ENCODE measurements around the gene ORMDL2. TPM values are rescaled to one million over a fixed set of nuclear protein-coding genes. Genes with fewer than 3 reads are reported as not detected.
"Not testable (repeated sequence)": the region's sequence is repeated elsewhere in the genome, so short reads cannot be mapped to it uniquely, and the experiment has no call there.

The ORMDL2 gene
- total and polyA plus RNA-seq, 12 donors: 11.7 to 97.7 (median 45.1) TPM

GRCh38 chr12:55833056-55833455, 15.2 kb downstream of the ORMDL2 start:
- WGBS, 4 donors: 91 to 100% (median 94%) methylated on average over 1 to 10 of the region's 10 CpGs
- H3K36me3 ChIP-seq (replicated peaks in 1 of 2): no peaks in the 10 kb centered on the region
- TF ChIP-seq CTCF (IDR thresholded peaks at IDR 0.05) (no peak), POLR2A (IDR thresholded peaks at IDR 0.05) (no peak)
- no peaks in the 10 kb centered on the region for H3K9me3 ChIP-seq (replicated peaks in 1 of 3)
- H3K4me3 ChIP-seq: no peak overlapping the region
- intact Hi-C loops (cut with DNase I): no loop called here
- H3K4me1 ChIP-seq (replicated peaks in 1 of 2): peaks cover 13 to 19% of the 10 kb centered on the region in 2 donors
- no peak for DNase-seq
- H3K27ac ChIP-seq: no peak overlapping the region
- H3K27me3 ChIP-seq: no peaks in the 10 kb centered on the region

DNA sequence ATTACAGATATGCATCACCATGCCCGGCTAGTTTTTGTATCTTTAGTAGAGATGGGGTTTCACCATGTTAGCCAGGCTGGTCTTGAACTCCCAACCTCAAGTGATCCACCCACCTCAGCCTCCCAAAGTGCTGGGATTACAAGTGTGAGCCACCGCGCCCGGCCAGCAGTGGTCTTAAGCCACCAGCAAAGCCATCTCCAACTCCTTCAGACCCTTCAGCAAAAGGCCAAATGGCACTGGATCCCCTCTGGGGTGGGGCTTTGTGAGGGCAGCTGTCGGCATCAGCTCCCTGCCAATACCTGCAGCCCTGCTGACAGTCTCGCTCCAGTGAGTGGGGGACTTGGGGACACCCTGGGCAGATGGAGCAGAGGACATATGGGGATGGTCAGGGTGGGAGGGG, 16.6 kb downstream of the ORMDL2 start:
- H3K36me3 ChIP-seq (replicated peaks in 1 of 2); H3K27me3 ChIP-seq; H3K4me3 ChIP-seq; intact Hi-C loops (cut with DNase I); DNase-seq; H3K27ac ChIP-seq; H3K9me3 ChIP-seq (replicated peaks in 1 of 3): not testable (repeated sequence)
- peaks cover 10% of the 10 kb centered on the region in 2 donors for H3K4me1 ChIP-seq (replicated peaks in 1 of 2)
- WGBS, 4 donors: 82 to 100% (median 90%) methylated on average over 2 to 6 of the region's 6 CpGs

- Histone ChIP-seq H3K9me3 (replicated peaks in 1 of 3) (no peaks in the 10 kb centered on the region), H3K27me3 (no peaks in the 10 kb centered on the region), H3K36me3 (replicated peaks in 1 of 2) (no peaks in the 10 kb centered on the region), H3K4me1 (replicated peaks in 1 of 2) (no peaks in the 10 kb centered on the region), H3K27ac (no peak overlapping the region), H3K4me3 (no peak overlapping the region)
- DNase-seq: no peak
- TF ChIP-seq POLR2A (IDR thresholded peaks at IDR 0.05) (no peak), CTCF (IDR thresholded peaks at IDR 0.05) (no peak)
- WGBS, 4 donors: 76 to 100% (median 90%) methylated on average over 2 to 3 of the region's 3 CpGs
- intact Hi-C loops (cut with DNase I): no loop called here
Observed at GRCh38 chr12:55838361-55838760, 20.5 kb downstream of the ORMDL2 start.

GRCh38 chr12:55839345-55840140, 21.7 kb downstream of the ORMDL2 start:
- Histone ChIP-seq H3K27ac (no peak overlapping the region), H3K36me3 (replicated peaks in 1 of 2) (no peaks in the 10 kb centered on the region), H3K9me3 (replicated peaks in 1 of 3) (no peaks in the 10 kb centered on the region), H3K4me1 (replicated peaks in 1 of 2) (no peaks in the 10 kb centered on the region), H3K27me3 (no peaks in the 10 kb centered on the region), H3K4me3 (no peak overlapping the region)
- WGBS, 4 donors: 82 to 85% (median 84%) methylated on average over 11 of the region's 11 CpGs
- intact Hi-C loops (cut with DNase I): no loop called here
- DNase-seq: no peak
- TF ChIP-seq POLR2A (IDR thresholded peaks at IDR 0.05) (no peak), CTCF (IDR thresholded peaks at IDR 0.05) (no peak)
